Keratinocyte (primary cell): ENCODE results near the gene C20orf202.

Experiments used
- CTCF ChIP-seq, 3 experiments: IDR thresholded peaks in 1 of 3; conservative IDR thresholded peaks in 1 of 3; optimal IDR thresholded peaks in 1 of 3; 2 replicates in 2 of 3; 3 replicates in 1 of 3; pipeline versions ENCODE3 to v1.5.1; 2011; ENCODE audit warnings: low read length in 3 of 3, mild to moderate bottlenecking in 3 of 3, moderate library complexity in 2 of 3, control low read depth in 1 of 3, inconsistent platforms in 1 of 3; ENCODE audit not compliant: insufficient read depth in 2 of 3; ENCODE audit errors: extremely low read depth in 1 of 3
- EZH2 ChIP-seq: IDR thresholded peaks from one replicate; pipeline ENCODE4 v1.6.1; 2012; ENCODE audit warnings: inconsistent platforms, mild to moderate bottlenecking, low read length, moderate library complexity

- no peak for TF ChIP-seq EZH2
- no peak for TF ChIP-seq CTCF (optimal IDR thresholded peaks at IDR 0.05 in 1 of 3, IDR thresholded peaks at IDR 0.05 in 1 of 3, conservative IDR thresholded peaks at IDR 0.05 in 1 of 3; ENCODE audit: extremely low read depth in 1 of 3, insufficient read depth in 2 of 3, low read length in 3 of 3)
Observed at GRCh38 chr20:1180949-1181348, 22.3 kb upstream of the C20orf202 start.
